SU-DHL-6 (cell line): ENCODE measurements around the gene GLYR1.

Experiments used
- CTCF ChIP-seq: fragments of 200-600 bp; sonication (generic); IDR thresholded peaks from one replicate; pipeline ENCODE4 v1.5.1; 2017; ENCODE audit warnings: antibody characterized with exemption, mild to moderate bottlenecking, low read length, moderate library complexity; ENCODE audit not compliant: insufficient read depth, poor library complexity, severe bottlenecking
- EZH2phosphoT487 ChIP-seq: fragments of 200-600 bp; sonication (generic), shearing (Covaris generic); conservative IDR thresholded peaks from 2 replicates; pipeline ENCODE4 v1.6.1; 2018; ENCODE audit warnings: mild to moderate bottlenecking, antibody characterized with exemption, low read length, moderate library complexity, mixed read lengths

- TF ChIP-seq CTCF (no peak), EZH2phosphoT487 (no peak)
Measured at GRCh38 chr16:4814046-4814445, 33.0 kb downstream of the GLYR1 start.
